ENCODE results near the gene ATP8A2. TPM values are rescaled to one million over a fixed set of nuclear protein-coding genes. Genes with fewer than 3 reads are reported as not detected.
A peak's percentile ranks its signal among the peaks of the same experiment; 100 is the strongest.

The ATP8A2 gene
- total RNA-seq, 1 donor from 2014 or later = 1.3 TPM

DNA sequence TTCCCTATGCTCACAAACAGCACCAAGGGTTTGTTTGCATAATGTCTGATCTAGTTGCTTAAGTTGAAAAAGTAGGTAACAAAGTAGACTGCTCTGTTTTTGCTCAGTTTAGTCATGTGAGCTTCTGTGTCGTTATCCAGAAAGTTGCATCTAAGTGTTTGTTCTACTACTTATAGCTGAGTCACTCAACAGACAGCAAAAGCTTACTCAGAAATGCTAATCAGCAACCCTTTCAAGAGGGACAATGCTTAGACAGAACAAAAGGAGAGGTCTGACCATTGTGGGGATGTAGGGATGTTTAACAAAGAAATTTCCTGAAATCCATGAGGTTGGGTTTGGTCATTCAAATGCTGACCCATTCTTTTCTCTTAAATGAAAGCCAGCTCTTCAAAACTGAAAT, 106.4 kb downstream of the ATP8A2 start:
- no peaks in the 10 kb centered on the region for H3K79me2 ChIP-seq (ENCODE audit: insufficient read depth, low read length)
- Mint-ChIP-seq H3K9me3 (ENCODE audit: unreplicated experiment) (peaks cover 9% of the 10 kb centered on the region), H3K27me3 (ENCODE audit: low read depth, unreplicated experiment) (peaks cover 2% of the 10 kb centered on the region), H3K4me1 (ENCODE audit: low read depth, unreplicated experiment) (peaks cover 5% of the 10 kb centered on the region), H3K27ac (ENCODE audit: unreplicated experiment) (no peak overlapping the region), H3K4me3 (ENCODE audit: unreplicated experiment) (no peak overlapping the region), H3K36me3 (ENCODE audit: low read depth, unreplicated experiment) (no peaks in the 10 kb centered on the region)
- H3K27ac ChIP-seq (ENCODE audit: low read depth, low read length) = peak overlapping the region; percentile 7
- FAIRE-seq (no peak), DNase-seq (ENCODE audit: low read depth) (peak; percentile 66)
- H2AFZ ChIP-seq (ENCODE audit: low read depth, low read length) = no peak overlapping the region
- peaks cover 7% of the 10 kb centered on the region for H3K4me1 ChIP-seq (ENCODE audit: insufficient read depth, low read length)
- H3K4me3 ChIP-seq (ENCODE audit: insufficient read depth, low read depth, low read length) = no peak overlapping the region
- no peaks in the 10 kb centered on the region for H3K9me3 ChIP-seq (ENCODE audit: insufficient read depth, low read depth, low read length)
- H3K27me3 ChIP-seq (ENCODE audit: insufficient read depth, low read length) = no peaks in the 10 kb centered on the region
- H3K36me3 ChIP-seq (ENCODE audit: insufficient read depth, low read length) = no peaks in the 10 kb centered on the region
- peak overlapping the region; percentile 22 for H3K4me2 ChIP-seq (ENCODE audit: low read length)
- no peak overlapping the region for H3K9ac ChIP-seq (ENCODE audit: low read length)
- no peak for TF ChIP-seq CTCF (IDR thresholded peaks at IDR 0.05; ENCODE audit: insufficient read depth, low read depth, low read length)
- no peak for TF ChIP-seq EZH2 (IDR thresholded peaks at IDR 0.05; ENCODE audit: insufficient read depth, low read length)
- H4K20me1 ChIP-seq (ENCODE audit: insufficient read depth, low read length) = no peaks in the 10 kb centered on the region

GRCh38 chr13:25489238-25489637, 117.5 kb downstream of the ATP8A2 start:
- DNase-seq (ENCODE audit: low read depth) (no peak), FAIRE-seq (no peak)
- Histone ChIP-seq H3K9me3 (ENCODE audit: insufficient read depth, low read depth, low read length) (no peaks in the 10 kb centered on the region), H2AFZ (ENCODE audit: low read depth, low read length) (peak overlapping the region; percentile 79), H3K27me3 (ENCODE audit: insufficient read depth, low read length) (no peaks in the 10 kb centered on the region), H3K27ac (ENCODE audit: low read depth, low read length) (peak overlapping the region; percentile 9), H3K4me2 (ENCODE audit: low read length) (peak overlapping the region; percentile 80), H3K79me2 (ENCODE audit: insufficient read depth, low read length) (no peaks in the 10 kb centered on the region), H3K4me1 (ENCODE audit: insufficient read depth, low read length) (peaks cover 7% of the 10 kb centered on the region), H3K36me3 (ENCODE audit: insufficient read depth, low read length) (no peaks in the 10 kb centered on the region), H3K4me3 (ENCODE audit: insufficient read depth, low read depth, low read length) (peak overlapping the region; percentile 46), H3K9ac (ENCODE audit: low read length) (peak overlapping the region; percentile 49), H4K20me1 (ENCODE audit: insufficient read depth, low read length) (peaks cover 2% of the 10 kb centered on the region)
- H3K27ac Mint-ChIP-seq (ENCODE audit: unreplicated experiment) = no peak overlapping the region
- no peaks in the 10 kb centered on the region for H3K9me3 Mint-ChIP-seq (ENCODE audit: unreplicated experiment)
- peaks cover 8% of the 10 kb centered on the region for H3K4me1 Mint-ChIP-seq (ENCODE audit: low read depth, unreplicated experiment)
- peaks cover 8% of the 10 kb centered on the region for H3K27me3 Mint-ChIP-seq (ENCODE audit: low read depth, unreplicated experiment)
- TF ChIP-seq CTCF (IDR thresholded peaks at IDR 0.05; ENCODE audit: insufficient read depth, low read depth, low read length) (no peak), EZH2 (IDR thresholded peaks at IDR 0.05; ENCODE audit: insufficient read depth, low read length) (no peak)
- no peak overlapping the region for H3K4me3 Mint-ChIP-seq (ENCODE audit: unreplicated experiment)
- no peaks in the 10 kb centered on the region for H3K36me3 Mint-ChIP-seq (ENCODE audit: low read depth, unreplicated experiment)

DNA sequence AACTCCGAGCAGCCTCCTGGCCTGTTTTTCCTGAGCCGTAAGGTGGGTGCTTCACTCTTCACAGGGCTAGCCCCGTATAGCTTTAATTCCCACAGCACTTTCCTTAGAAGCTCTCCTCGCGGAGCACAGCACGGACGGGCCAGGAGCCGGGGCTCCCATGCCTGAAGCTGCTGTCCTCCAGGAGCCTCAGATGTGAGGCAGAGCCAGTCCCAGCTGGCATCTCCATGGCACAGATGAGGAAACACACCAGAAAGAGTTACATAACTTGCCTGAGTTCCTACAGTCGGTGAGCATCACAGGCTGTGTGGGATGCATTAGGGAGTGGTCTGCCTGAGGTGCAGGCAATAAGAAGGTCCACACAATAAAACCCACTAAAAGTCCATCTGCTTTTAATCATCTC, 118.5 kb downstream of the ATP8A2 start:
- TF ChIP-seq EZH2 (IDR thresholded peaks at IDR 0.05; ENCODE audit: insufficient read depth, low read length) (no peak), CTCF (IDR thresholded peaks at IDR 0.05; ENCODE audit: insufficient read depth, low read depth, low read length) (no peak)
- no peak overlapping the region for H3K27ac Mint-ChIP-seq (ENCODE audit: unreplicated experiment)
- H3K4me3 Mint-ChIP-seq (ENCODE audit: unreplicated experiment) = no peak overlapping the region
- Histone ChIP-seq H2AFZ (ENCODE audit: low read depth, low read length) (no peak overlapping the region), H3K4me3 (ENCODE audit: insufficient read depth, low read depth, low read length) (no peak overlapping the region), H3K79me2 (ENCODE audit: insufficient read depth, low read length) (no peaks in the 10 kb centered on the region), H3K4me1 (ENCODE audit: insufficient read depth, low read length) (peaks cover 7% of the 10 kb centered on the region), H3K9me3 (ENCODE audit: insufficient read depth, low read depth, low read length) (no peaks in the 10 kb centered on the region), H3K27ac (ENCODE audit: low read depth, low read length) (no peak overlapping the region), H3K9ac (ENCODE audit: low read length) (no peak overlapping the region), H3K4me2 (ENCODE audit: low read length) (no peak overlapping the region), H4K20me1 (ENCODE audit: insufficient read depth, low read length) (peaks cover 2% of the 10 kb centered on the region), H3K27me3 (ENCODE audit: insufficient read depth, low read length) (no peaks in the 10 kb centered on the region), H3K36me3 (ENCODE audit: insufficient read depth, low read length) (no peaks in the 10 kb centered on the region)
- no peaks in the 10 kb centered on the region for H3K36me3 Mint-ChIP-seq (ENCODE audit: low read depth, unreplicated experiment)
- DNase-seq (ENCODE audit: low read depth) = no peak
- FAIRE-seq = no peak
- peaks cover 9% of the 10 kb centered on the region for H3K27me3 Mint-ChIP-seq (ENCODE audit: low read depth, unreplicated experiment)
- H3K9me3 Mint-ChIP-seq (ENCODE audit: unreplicated experiment) = no peaks in the 10 kb centered on the region
- H3K4me1 Mint-ChIP-seq (ENCODE audit: low read depth, unreplicated experiment) = peaks cover 8% of the 10 kb centered on the region

All from astrocyte (in vitro differentiated cells and primary cell).